GM18868 (cell line): Measurements from ENCODE around the gene FKBP8.

Experiments used
- ATAC-seq: cut with Tn5 transposase; IDR thresholded peaks from one replicate; pipeline ENCODE4 v1.9.1; 2021; ENCODE audit warnings: mild to moderate bottlenecking, moderate library complexity; ENCODE audit not compliant: unreplicated experiment

The FKBP8 gene

GRCh38 chr19:18487576-18488402 lies 55.6 kb downstream of the FKBP8 start:
- ATAC-seq = no peak

DNA sequence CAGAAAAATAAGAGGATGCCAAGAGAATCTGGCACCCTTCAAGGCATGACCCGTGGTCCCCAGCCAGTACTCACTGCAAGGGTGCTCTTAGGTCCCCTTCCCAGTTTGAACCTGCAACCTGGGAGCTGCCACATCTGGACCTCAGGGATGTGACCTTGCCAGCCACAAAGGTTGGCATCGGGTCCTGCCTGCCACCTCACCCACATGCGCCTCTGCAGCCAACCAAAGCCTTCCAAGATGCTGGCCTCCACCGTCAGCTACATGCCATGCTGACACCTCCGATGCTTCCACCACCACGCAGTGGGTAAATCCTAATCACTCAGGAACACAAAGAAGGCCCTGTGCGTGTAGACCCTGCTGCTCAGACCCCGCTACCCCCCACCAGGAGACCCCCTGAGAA lies 56.6 kb downstream of the FKBP8 start:
- no peak for ATAC-seq

- no peak for ATAC-seq
Observed at GRCh38 chr19:18484992-18485391, 58.4 kb downstream of the FKBP8 start.

- ATAC-seq = no peak
Observed at GRCh38 chr19:18483119-18483890, 60.1 kb downstream of the FKBP8 start.
